DMS153 treated with DMSO at 0.1 percent for 48 hours (cell line): ENCODE data around the gene ABCC12.
A peak's percentile ranks its signal among the peaks of the same experiment; 100 is the strongest.
"Not testable (repeated sequence)": the region's sequence is repeated elsewhere in the genome, so short reads cannot be mapped to it uniquely, and the experiment has no call there.

Experiments
- DNase-seq: peaks from one replicate; lab custom pipeline; 2025; ENCODE audit not compliant: unreplicated experiment; lab: John Stamatoyannopoulos, UW

Gene ABCC12

GRCh38 chr16:48166617-48167016, 10.8 kb upstream of the ABCC12 start:
- not testable (repeated sequence) for DNase-seq

GRCh38 chr16:48165961-48166578, 10.3 kb upstream of the ABCC12 start:
- DNase-seq: no peak

- DNase-seq: peak; percentile 4
These were observed 9.3 kb upstream of the ABCC12 start for GRCh38 chr16:48164907-48165715.

GRCh38 chr16:48162839-48163410, 7.1 kb upstream of the ABCC12 start:
- no peak for DNase-seq

GRCh38 chr16:48161906-48162305, 6.1 kb upstream of the ABCC12 start:
- no peak for DNase-seq

GRCh38 chr16:48160575-48160974, 4.8 kb upstream of the ABCC12 start:
- no peak for DNase-seq

GRCh38 chr16:48158296-48158695, 2.5 kb upstream of the ABCC12 start:
- DNase-seq: no peak

GRCh38 chr16:48157794-48158193, 2.0 kb upstream of the ABCC12 start:
- no peak for DNase-seq

GRCh38 chr16:48157302-48157701, 1.5 kb upstream of the ABCC12 start:
- no peak for DNase-seq

GRCh38 chr16:48156790-48157209, 1.0 kb upstream of the ABCC12 start:
- peak; percentile 3 for DNase-seq

GRCh38 chr16:48153774-48154173, 2.0 kb downstream of the ABCC12 start:
- no peak for DNase-seq

GRCh38 chr16:48152226-48152625, 3.6 kb downstream of the ABCC12 start:
- DNase-seq: no peak

GRCh38 chr16:48150707-48151106, 5.1 kb downstream of the ABCC12 start:
- DNase-seq: no peak

- DNase-seq: no peak
These were observed 9.1 kb downstream of the ABCC12 start for GRCh38 chr16:48146710-48147109.

GRCh38 chr16:48146131-48146530, 9.7 kb downstream of the ABCC12 start:
- DNase-seq: no peak

GRCh38 chr16:48143812-48144368, 11.9 kb downstream of the ABCC12 start:
- no peak for DNase-seq

GRCh38 chr16:48140821-48141220, 15.0 kb downstream of the ABCC12 start:
- no peak for DNase-seq

- DNase-seq: no peak
These were observed 16.3 kb downstream of the ABCC12 start for GRCh38 chr16:48139517-48139916.

GRCh38 chr16:48138543-48138942, 17.2 kb downstream of the ABCC12 start:
- no peak for DNase-seq

GRCh38 chr16:48137822-48138221, 18.0 kb downstream of the ABCC12 start:
- no peak for DNase-seq

- no peak for DNase-seq
These were observed 19.0 kb downstream of the ABCC12 start for GRCh38 chr16:48136547-48137360.
